GM18511 (cell line): ENCODE results near the gene COL9A1.

Source experiments
- ATAC-seq: cut with Tn5 transposase; IDR thresholded peaks from one replicate; pipeline ENCODE4 v1.9.1; 2021; ENCODE audit warnings: mild to moderate bottlenecking, moderate library complexity; ENCODE audit not compliant: unreplicated experiment

Gene COL9A1

DNA sequence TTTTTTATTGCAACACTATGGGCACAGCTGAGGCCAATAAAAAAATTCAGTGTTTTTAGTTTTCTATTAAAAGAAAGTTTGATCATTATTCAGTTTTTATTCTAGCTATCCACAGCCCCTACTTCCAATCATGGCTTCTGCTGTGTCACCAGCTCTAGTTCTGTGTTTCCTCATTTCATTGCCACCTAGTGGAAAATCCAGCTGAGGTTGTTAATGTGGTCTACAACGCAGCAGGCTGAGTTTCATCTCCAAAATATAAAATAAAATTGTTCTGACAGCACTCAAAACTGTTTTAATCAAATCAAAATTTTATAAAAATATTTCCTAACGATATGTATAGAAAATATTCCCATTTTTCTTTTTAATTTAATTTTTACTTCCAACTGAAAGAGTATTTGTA, 13.6 kb downstream of the COL9A1 start:
- no peak for ATAC-seq

DNA sequence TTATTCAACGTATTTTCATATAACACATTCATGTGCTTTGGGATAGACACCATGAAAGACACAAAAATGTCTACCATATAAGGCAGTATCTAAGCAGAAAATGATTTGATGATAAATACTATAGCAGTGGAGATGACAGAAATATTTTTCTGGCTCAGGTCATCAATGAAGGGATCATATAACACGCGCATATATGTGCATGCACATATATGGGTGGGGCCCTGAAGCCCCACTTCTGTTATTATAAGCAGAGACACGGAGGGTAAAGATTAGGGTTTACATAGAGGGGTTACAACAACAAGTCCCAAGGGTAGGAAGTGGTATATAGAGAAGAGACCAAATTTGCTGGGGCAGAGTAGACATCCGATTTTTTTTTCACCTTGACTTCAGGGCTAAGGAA, 16.0 kb downstream of the COL9A1 start:
- ATAC-seq, result no peak

DNA sequence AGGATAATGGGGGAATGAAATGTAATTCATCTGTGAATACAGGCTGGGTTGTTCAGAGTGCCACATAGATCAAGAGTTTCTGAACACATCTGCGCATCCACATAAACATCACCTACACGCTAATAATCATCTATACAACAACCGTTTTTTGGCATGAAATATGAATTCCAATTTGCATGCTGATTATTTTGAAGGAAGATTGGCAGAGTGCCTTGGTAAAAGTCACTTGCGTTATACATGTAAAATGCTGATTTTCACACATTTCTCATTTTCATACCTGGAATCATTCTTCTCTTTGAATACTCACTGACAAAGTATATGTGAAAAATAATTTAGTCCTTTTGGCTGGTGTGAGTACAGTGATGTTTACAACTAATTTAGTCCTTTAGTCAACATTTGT, 17.7 kb downstream of the COL9A1 start:
- ATAC-seq, result no peak

DNA sequence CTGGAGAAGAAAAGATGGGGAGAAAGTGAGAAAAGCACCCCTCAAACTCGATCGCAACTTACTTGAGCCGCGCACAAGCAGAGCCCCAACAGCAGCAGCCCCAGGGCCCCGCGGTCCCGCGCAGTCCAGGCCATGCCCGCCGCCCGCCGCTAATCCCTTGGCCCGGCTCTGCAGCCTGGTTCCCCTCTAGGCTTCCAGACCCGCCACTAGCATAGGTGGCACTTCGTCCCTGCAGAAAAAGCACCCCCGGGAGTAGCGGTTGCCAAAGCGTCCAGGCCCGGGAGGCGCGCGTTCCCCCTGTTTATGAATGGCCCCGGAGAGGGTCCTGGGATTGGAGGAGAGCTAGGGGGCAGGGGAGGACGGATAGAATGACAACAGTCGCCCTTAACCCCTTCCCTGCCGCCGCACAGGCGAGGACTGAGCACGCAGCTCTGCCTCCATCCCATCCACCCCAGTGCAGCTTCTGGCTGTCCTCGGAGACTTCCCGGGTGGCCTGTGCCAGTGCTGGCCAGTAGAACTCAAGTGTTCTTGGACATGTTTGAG, 19.9 kb downstream of the COL9A1 start:
- ATAC-seq, result no peak

- no peak for ATAC-seq
Measured at GRCh38 chr6:70282312-70282918, 20.5 kb downstream of the COL9A1 start.

DNA sequence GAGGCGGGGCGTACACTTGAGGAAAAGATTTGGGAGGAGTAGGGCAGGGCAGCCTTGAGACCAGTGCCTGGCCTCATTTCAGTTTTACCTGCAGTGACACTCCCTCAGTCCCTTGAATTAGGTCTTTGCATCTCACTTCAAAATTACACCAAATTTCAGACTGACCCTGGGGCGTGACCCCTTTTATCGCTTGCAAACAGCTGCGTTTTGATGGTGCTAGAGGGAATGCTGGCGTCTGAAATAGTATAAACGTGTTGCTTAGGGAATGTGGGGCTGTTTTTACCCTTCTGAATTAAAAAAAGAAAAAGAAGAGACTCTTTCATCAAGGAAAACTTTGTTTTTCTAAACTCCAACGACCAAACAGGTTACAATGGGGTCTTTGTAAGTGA, 21.0 kb downstream of the COL9A1 start:
- ATAC-seq, result no peak

DNA sequence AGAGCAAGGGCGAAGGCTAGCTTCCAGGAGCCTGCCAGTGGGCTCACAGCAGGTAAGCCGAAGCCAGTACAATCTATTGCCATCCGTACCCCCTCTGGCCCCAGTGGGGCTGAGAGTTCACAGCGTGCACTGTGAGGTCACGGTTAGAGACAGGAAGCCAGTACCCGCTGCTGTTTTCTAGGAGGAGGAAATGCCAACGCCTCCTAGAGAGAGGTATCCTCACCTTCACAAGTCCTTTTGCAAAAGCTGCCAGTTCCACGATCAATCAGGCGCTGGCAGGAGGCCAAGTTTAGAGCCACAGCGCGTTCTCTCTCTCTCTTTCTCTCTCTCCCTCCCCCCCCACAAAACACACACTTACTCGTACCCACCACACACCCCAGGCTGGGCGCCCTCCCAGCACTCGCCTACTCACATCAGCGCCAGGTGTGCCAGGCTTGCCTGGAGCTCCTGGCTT, 22.5 kb downstream of the COL9A1 start:
- no peak for ATAC-seq

- ATAC-seq, result no peak
Measured at GRCh38 chr6:70277470-70277869, 25.4 kb downstream of the COL9A1 start.

- no peak for ATAC-seq
Measured at GRCh38 chr6:70274338-70274737, 28.5 kb downstream of the COL9A1 start.

DNA sequence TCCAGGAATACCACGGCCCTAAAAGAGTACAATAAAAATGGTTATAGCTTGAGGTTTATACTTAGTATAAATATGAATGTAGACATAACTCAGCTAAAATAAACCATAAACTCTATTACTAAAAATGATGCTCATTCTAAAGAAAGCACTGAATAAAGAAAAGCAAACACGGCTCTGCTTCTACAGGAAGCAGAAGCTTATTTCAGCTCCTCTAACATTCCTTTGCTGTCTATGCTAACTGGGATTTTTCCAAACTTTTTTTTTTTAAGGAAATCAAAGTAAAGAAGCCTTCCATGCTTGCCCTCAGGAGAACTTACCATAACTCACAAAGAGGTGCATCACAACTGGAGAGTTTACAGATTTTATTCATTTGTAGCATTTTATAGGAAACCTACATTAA, 30.8 kb downstream of the COL9A1 start:
- no peak for ATAC-seq

- ATAC-seq, result peak; percentile 54
Measured at GRCh38 chr6:70270287-70271005, 32.4 kb downstream of the COL9A1 start.

- ATAC-seq, result no peak
Measured at GRCh38 chr6:70266142-70266541, 36.7 kb downstream of the COL9A1 start.

GRCh38 chr6:70264306-70264705, 38.6 kb downstream of the COL9A1 start:
- no peak for ATAC-seq

DNA sequence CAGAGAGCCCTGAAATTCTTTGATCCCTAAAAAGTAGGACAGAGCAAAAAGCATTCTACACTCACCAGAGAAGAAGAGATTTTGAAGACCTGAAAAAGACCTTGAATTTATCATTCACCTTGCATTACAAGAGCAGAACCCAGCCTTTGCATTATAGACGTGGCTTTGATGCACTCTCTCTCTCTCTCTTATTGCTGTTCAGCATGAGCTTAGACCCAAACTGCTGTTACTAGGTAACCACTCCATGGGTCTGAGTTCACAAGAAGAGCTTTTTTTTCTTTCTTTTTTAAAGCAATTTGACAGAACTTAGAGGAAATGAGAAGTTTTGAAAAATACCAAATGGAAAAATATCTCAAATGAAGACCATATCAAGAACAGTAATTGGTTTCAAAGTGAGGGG, 44.4 kb downstream of the COL9A1 start:
- no peak for ATAC-seq

- no peak for ATAC-seq
Measured at GRCh38 chr6:70257768-70258273, 45.1 kb downstream of the COL9A1 start.

- no peak for ATAC-seq
Measured at GRCh38 chr6:70254784-70255183, 48.1 kb downstream of the COL9A1 start.

DNA sequence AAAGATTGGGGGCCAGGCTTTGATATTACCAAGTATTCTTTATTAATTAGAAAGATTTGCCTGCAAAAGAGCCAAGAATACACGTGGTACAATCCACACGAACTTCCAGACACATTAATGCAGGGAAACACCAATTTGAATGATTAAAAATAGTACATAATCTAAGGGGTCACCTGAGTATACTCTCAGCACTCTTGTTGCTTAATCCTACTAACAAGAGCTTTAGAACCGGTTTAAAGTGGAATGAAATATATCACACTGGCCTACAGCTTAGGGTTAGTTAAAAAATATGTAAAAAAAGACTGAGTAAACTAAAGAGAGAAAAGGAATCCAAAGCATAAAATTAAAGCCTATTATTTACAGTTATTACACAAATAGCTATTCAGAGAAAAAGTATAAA, 49.0 kb downstream of the COL9A1 start:
- ATAC-seq, result no peak

DNA sequence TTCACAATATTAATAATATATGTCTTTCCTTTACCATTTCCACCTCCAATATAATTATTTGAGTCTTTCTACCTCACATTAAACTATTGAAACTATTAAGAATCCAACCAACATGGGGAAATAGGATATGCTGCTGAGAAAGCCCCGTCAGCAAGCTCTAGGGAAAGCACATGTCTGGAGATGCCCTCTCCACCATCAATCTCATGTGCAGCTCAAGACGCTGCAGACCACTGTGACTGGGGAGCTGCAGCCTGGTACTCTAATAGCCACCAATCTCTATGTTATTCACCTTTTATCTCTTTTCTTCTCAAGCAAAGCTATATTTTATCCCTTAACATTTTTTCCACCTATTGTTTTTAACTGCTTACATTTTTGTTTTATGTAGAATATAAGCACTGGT, 50.3 kb downstream of the COL9A1 start:
- ATAC-seq, result no peak

GRCh38 chr6:70246118-70246517, 56.8 kb downstream of the COL9A1 start:
- no peak for ATAC-seq

DNA sequence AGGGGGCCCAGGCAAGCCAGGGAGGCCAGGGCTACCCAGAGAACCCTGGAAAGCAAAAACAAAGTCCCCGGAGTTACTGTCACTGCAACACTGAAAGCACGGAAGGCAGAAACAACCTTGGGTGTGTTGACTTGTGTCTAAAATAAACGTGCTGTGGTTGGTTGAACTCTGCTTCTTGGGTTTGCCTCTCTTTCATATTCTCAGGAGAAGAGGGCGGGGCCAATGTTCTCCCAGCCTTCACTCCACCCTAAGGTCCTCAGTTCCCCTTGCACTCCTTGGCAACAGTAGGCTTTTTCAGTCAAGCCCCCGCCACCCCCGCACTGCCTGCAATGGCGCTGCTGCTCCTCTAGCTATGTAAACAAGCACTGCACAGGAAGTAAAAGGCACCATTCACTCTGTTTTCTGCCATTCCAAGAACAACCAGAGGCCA, 60.9 kb downstream of the COL9A1 start:
- no peak for ATAC-seq

DNA sequence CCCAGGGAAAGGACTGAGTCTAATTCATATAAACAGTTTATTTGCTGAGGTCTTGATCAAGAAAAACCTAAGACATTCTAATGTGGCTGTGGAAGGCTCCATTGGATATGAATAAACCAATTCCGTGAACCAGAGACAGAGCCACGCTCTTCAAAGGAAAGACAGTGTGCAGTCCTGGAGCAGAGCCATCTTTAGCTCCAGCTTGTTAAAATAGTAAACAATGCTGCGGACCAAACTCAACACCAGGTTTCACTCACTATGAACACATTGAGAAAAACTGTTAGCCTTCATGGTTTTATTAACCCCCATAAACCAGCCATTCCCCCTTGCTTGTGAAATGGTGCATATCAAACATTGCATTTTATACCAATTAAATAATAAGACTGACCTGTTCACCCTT, 61.9 kb downstream of the COL9A1 start:
- no peak for ATAC-seq

DNA sequence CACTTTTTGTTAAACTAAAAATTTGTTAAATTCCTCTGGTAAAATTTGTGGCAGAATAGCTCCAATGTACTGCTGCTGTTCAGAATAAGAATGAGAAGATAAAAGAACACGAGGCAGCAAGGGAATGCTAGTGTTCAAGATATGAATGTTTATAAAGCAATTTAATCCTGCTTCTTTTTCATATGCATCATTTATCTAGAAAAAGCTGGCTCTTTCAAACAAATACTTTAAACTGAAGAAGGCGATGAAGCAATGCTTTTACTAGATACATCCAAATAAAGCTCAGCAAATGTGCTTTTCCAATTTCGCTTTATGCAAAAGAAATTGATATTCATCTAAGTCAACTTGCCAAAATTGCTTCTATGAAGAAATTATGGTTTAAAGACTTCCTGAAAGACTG, 66.5 kb downstream of the COL9A1 start:
- no peak for ATAC-seq
